ENCODE results near the gene RPTOR. TPM values are rescaled to one million over a fixed set of nuclear protein-coding genes. Genes with fewer than 3 reads are reported as not detected.
A peak's percentile ranks its signal among the peaks of the same experiment; 100 is the strongest.

RPTOR gene
- total RNA-seq, 4 donors from 2014 or later: 23.6 to 37.0 (median 27.8) TPM

GRCh38 chr17:80919331-80920311 lies 375.0 kb downstream of the RPTOR start:
- DNase-seq (ENCODE audit: low spot score) (peak; percentile 21), ATAC-seq (ENCODE audit: low FRiP score) (no peak)

GRCh38 chr17:80920441-80920840 lies 375.8 kb downstream of the RPTOR start:
- ATAC-seq (ENCODE audit: low FRiP score) (no peak), DNase-seq (ENCODE audit: low spot score) (peak; percentile 13)
- TF ChIP-seq CTCF (IDR thresholded peaks at IDR 0.05): no peak

More at GRCh38 chr17:80919331-80920311, 375.0 kb downstream of the RPTOR start:
- no peak for TF ChIP-seq CTCF (IDR thresholded peaks at IDR 0.05)

- TF ChIP-seq CTCF (IDR thresholded peaks at IDR 0.05): no peak
- ATAC-seq (ENCODE audit: low FRiP score): no peak
- DNase-seq (ENCODE audit: low spot score): peak; percentile 21
Measured at GRCh38 chr17:80921159-80921558, 376.5 kb downstream of the RPTOR start.

GRCh38 chr17:80921741-80922579 lies 377.3 kb downstream of the RPTOR start:
- DNase-seq (ENCODE audit: low spot score) (peak; percentile 11), ATAC-seq (ENCODE audit: low FRiP score) (no peak)
- TF ChIP-seq CTCF (IDR thresholded peaks at IDR 0.05): no peak

GRCh38 chr17:80922580-80923160 lies 378.0 kb downstream of the RPTOR start:
- ATAC-seq (ENCODE audit: low FRiP score) (no peak), DNase-seq (ENCODE audit: low spot score) (no peak)
- no peak for TF ChIP-seq CTCF (IDR thresholded peaks at IDR 0.05)

- no peak for ATAC-seq (ENCODE audit: low FRiP score)
- DNase-seq (ENCODE audit: low spot score): no peak
- TF ChIP-seq CTCF (IDR thresholded peaks at IDR 0.05): no peak
Measured at GRCh38 chr17:80923211-80924110, 378.8 kb downstream of the RPTOR start.
